Left hindlimb (tissue), 1 donor: ENCODE measurements around the gene KCNH4.
"Not testable (repeated sequence)": the region's sequence is repeated elsewhere in the genome, so short reads cannot be mapped to it uniquely, and the experiment has no call there.

Experiments
- DNase-seq: peaks from one replicate; pipeline ENCODE4 v3.0.0-alpha.2; 2018

KCNH4 gene

DNA sequence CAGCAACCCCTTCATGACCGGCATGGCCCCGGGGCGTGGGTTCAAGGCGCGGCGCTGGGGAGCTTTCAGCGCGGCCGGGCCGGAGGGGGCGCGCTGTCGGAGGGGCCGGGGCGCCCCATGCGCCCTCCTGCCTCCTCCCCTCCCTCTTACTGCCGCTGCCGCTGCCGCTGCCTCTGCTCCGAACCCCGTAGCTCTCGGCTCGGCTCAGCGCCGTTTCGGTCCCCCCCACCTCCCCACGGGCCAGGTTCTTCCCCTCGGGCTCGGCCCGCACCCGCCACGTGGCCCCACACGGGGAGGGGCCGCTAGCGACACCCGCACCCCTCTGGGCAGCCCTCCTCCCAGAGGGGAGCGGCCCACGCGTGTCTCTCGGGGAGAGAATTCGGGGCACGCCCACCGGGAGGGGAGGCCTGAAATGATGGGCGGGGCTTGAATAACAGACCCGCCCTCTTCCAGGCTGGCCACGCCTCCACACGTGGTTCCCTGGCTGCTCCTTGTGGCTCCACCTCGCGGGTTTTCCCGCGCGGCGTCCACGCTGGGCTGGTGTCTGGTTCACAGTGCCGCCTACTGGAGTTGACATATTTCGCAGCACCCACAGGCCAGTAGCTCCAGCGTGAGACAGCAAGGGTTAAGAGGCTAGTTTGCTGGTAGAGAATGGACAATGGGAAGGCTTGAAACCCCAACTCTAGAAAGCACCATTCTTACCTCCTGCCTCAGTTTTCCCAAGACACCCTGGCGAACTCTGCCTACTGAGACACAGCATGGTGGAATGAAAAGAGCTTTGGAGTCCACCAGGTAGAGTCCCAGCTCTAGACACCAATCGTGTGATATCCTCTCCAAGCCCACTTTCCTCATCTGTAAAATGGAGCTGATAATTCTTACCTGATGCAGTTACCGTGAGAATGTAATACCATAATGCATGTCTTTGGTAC, at the start of gene KCNH4:
Gene KCNH4, minus strand, starts transcription at position 221 of the 929 bp plus-strand sequence. Its CDS starts 197 bp downstream, at position 24.
- peak; percentile 64 for DNase-seq

DNA sequence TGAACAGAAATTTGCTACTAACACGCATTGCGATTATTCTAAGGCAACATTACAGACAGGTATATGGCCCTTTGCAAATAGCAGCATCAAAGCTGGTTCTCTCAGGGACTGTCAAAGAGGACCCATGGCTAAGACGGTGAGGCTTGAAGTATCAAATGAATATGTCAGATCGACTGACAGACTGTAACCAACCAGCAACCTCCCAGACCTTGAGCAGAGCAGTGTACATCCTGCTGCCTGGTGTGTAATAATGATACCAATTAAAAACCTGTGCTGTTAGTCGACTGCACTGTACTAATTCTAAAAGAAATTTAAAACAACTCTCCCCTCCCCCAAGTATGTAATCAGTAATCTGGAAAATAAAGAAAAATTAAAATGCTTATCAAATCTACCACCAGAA, 49.3 kb upstream of the KCNH4 start:
- DNase-seq, result no peak

DNA sequence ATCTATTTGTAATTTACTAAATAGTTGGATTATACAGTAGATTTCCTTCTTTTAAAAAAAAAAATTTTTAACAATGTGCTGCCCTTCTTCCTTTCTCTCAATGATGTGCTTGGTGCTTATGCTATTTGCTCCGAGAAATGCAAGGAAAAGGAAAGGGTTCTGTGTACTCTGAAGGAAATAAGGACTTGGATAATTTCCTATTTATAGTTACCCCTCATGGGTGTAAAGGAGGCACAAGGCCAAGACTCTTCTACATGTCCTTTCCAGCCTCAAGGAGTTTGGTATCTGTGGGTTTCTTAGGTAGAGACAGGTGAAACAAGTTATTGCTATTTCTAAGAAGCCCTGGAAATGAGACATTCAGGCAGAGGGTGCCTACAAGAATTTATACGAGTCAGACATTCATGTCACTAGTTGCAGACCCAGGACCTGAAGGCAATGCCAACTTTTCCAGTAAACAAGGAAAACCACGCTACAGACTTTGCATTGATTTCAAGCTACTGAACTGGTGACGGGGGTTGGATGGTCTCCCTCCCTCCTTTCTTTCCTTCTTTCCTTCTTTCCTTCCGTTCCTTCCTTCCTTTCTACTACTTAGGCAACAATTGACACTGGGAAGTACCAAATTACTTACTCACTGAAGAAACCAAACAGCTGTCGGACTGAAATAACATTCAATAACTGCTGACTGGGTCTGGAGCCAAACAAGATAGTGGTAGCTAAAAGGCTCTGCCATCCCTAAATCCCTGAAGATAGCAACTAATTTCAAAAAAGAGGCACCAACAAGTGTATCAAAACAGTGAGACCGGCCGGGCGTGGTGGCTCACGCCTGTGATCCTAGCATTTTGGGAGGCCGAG, 47.1 kb upstream of the KCNH4 start:
- no peak for DNase-seq

DNA sequence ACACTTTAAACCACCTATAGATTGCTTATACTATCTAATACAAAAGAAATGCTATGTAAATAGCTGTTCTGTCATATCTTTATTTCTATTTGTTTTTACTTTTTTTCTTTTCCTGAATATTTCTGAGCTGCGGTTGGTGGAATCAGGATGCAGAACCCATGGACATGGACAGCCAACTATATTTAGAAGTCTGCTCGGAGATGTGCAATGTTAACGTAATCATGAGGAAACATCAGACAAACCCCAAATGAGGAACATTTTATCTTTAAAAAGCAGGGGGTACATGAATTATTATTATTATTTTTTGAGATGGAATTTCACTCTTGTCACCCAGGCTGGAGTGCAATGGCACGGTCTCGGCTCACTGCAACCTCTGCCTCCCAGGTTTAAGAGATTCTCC, 44.7 kb upstream of the KCNH4 start:
- no peak for DNase-seq

DNA sequence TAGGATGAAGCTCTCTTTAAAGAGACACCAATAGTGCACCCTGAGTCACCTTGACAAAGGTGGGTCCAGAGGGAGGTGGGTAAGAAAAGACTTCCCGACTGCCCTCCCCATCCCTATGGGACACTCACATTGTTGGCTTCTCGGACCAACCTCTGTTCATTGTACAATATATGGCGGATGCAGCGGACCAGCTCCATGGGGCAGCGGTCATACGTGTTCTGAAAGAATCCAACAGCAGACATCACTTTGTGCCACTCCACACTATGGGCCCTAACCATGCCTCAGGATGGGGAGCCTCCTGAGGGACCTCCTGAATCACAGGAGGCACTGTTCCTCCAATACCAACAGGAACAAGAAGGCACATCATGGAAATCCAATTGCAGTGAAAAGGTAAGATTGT, 43.7 kb upstream of the KCNH4 start:
- no peak for DNase-seq

DNA sequence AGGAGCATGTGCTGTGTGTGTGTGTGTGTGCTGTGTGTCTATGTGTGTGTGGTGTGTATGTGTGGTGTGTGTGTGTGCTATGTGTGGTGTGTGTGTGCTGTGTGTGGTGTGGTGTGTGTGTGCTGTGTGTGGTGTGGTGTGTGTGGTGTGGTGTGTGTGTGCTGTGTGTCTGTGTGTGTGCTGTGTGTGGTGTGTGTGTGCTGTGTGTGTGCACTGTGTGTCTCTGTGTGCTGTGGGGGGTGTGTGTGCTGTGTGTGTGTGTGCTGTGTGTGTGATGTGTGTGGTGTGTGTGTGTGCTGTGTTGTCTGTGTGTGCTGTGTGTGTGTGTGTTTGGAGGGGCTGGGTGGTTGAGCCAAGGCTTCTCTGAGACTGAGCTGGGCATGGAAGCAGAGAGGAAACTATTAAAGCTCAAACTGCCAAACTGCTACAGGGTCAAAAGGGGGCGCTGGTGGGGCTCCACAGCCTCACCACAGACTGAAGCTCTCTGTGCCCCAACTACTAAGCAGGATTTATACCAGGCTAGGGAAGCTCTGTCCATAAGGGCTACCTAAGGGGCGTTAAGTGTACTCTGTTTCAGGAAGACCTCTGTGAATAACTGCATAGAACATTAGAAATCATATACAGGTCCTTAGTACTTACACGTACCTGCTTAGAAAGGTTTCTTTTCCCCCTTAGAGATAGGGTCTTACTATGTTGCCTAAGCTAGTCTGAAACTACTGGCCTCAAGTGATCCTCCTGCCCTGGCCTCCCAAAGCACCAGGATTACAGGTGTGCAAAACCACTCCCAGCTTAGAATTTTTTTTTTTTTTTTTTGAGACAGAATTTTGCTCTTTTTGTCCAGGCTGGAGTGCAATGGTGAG, 41.2 kb upstream of the KCNH4 start:
- no peak for DNase-seq

DNA sequence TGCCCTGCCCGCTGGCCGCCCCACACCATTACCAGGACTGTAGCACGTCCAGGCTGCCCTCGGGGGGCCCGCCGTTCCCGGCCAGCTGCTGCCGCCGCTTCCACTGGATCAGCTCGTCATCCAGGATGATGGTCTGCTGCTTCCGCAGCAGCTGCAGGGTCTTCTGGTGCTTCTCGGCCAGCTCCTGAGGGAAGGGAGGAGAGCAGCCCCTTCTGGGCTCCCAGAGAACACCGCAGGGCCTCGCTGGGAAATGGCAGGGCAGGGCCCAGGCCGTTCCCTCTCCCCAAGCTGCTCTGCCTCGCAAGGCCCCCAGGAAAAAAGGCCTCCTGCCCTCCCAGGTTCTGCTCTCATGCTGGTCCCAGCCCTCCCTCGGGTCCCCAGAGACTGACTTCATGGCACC, 38.3 kb upstream of the KCNH4 start:
- DNase-seq, result not testable (repeated sequence)

DNA sequence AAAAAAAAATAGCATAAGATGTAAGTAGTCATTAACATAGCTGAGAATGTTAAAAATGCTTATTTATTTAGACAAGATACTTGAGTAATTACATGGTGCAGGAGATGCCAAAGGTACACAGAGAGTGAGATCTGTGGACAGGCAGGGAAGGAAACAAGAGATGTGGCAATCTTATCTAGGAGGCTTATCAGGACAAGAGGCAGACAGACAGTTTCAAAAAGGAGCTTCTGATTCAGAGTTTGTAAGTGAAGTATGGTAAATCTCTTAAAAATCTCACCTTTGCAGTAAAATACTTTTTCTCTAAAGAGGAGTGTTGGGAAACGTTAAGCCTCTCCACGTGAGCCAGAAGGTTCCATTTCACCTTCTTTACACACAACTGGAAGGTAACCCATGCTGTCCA, 33.2 kb upstream of the KCNH4 start:
- no peak for DNase-seq

DNA sequence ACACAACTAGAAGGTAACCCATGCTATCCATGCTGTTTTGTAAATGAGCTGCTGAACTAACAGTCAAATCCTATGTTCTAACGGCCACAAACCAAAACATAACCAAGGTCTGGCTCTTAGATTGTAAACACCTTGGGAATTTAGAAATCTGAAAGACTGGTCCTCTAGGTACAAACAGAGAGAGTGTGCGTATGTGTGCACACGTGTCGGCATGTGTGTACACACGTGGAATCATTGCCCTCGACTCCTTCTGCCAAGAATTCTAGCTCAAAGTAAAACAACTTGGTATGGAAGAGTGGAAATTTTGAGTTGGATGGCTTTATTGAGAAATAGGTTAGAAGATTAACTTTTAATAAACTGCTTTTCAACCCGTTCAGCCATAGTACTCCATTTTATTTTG, 31.4 kb upstream of the KCNH4 start:
- no peak for DNase-seq

DNA sequence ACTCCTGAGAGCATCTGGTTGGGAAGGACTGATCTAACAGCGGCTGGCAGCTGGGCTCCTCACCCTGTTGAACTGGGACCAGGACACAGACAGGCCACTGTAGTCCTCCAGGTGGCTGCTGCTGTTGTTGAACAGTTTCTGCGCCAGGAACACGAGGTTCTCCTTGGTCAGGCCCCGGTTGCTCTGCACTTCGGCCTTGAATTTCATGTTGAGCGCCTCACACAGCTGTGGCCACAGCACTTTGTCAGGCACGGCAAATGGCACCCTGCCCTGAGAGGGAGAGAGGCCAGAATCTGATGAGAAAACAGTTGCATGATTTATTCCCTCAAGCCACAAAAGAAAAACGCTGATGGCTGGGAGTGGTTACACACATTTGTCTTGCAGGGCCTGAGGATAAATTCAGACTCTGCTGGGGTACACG, 31.0 kb upstream of the KCNH4 start:
- peak; percentile 73 for DNase-seq

DNA sequence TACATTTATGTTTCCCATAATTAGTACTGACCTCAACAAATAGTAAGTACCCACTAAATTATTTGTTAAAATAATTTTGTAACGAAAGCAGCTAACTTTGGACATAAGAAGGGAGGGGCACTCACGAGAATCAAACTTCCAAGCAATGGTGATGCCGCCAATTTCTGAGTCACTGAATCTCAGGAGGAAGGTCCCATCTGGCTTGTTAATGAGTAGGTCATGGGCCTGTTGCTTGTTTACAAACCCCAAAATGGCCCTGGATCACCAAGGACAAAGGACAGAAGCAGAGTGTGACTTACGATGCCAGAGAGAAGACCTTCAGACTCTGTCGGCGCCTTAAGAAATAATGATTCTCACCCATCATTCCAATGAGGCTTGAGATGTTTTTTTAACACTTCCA, 29.1 kb upstream of the KCNH4 start:
- no peak for DNase-seq

DNA sequence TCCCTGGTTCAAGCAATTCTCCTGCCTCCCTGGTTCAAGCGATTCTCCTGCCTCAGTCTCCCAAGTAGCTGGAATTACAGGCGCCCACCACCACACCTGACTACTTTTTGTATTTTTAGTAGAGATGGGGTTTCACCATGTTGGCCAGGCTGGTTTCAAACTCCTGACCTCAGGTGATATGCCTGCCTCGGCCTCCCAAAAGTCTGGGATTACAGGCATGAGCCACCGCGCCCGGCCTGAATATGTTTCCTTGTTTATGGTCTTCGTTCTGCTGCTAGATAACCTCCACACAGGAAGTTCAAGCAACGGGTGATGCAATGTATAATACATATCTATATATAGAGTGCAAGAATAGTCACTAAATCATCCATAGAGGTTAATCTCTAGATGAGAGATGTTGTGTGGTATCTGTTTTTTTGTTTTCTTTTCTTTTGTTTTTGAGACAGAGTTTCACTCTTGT, 25.2 kb upstream of the KCNH4 start:
- DNase-seq, result not testable (repeated sequence)

DNA sequence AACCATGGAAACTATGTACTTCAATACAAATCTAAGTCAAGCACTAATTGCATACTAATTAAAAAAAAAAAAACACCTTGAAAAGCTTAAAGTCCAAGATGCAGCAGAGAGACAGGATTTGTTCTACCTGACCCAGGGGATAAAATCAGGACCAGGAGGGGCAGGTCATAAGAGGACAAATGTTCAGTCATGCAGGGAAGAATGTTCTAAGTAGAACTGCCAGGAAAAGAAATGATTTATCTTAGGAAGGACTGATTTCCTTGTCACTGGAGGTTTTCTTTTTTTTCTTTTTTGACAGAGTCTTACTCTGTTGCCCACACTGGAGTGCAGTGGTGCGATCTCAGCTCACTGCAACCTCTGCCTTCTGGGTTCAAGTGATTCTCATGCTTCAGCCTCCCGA, 22.4 kb upstream of the KCNH4 start:
- DNase-seq, result no peak

DNA sequence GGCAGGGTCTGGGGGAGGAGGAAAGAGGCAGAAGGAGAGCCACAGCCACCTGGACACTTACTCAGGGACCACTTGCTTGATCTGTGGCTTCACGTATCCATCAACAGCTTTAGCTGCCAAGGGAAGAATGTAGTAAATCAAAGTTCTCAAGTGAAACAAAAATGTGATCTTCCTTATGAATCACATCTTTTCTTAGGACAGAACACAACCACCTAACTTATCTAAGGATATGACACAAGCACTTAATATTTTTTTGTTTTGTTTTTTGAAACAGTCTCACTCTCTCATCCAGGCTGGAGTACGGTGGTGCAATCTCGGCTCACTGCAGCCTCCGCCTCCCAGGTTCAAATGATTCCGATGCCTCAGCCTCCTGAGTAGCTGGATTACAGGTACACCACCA, 21.8 kb upstream of the KCNH4 start:
- DNase-seq, result no peak

DNA sequence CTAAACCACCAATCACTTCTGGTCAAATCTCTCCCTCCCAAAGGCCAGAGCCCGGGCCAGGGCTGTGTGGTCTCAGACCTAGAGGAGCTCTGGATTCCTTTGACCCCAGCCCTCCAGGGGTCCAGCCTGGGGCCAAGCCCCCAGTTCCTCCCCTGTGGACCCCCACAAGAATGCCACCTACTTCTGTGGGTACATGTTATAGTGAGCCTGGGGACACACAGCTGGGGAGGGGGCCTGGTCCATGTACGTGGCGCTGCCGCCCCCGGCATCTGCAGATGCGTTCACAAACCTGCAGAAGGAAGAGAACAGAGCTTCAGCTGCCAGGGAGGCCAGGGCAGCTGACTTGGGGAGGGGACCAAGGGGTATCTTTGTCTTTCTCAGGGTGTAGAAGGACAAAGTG, 21.2 kb upstream of the KCNH4 start:
- no peak for DNase-seq

DNA sequence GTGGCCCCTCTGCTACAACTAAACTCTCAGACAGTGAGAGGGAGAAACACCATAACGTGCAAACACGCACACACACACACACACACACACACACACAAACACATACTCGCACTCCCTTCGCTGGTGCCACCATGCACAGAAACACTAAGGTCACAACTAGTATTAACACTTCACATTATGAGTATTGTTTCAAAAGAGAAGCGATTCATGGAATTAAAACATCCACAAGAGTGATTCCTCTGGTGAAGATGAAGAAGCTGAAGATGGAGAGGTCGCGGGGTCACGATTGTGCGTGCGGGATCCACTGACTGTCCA, 20.5 kb upstream of the KCNH4 start:
- no peak for DNase-seq

DNA sequence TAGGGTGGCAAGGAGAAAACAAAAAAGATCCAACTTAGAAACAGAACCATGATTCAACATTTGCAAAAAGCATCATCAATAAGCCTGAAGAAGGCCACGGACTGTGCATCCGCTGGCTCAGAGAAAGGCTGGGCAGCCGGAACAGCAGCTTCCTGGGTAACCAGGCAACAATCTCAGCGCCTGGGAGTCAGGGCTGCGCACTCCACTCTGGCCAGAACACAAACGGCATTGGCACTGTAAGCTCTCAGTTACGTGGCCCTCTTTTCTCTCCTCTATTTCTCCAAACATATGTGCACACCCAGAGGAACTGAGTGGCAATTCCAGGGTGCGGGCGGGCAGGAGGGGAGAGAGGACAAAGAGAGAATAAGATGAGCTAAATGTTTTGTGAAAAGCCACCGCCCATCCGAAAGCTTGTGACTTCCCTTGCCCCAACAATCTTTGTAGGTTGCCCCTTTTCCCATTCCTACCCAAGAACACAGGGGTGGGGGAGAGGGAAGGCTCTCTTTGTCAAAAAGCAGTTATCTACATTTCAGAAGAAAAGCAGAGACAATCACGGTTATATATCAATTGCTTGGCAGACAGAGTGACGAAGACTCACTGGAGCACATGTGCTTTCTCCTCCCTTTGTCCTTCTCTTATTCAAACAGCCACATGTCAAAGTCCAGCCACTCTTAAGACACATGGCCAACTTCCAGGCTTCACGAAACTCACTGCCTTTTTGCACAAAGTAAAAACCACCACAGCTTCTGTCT, 19.9 kb upstream of the KCNH4 start:
- DNase-seq, result no peak

DNA sequence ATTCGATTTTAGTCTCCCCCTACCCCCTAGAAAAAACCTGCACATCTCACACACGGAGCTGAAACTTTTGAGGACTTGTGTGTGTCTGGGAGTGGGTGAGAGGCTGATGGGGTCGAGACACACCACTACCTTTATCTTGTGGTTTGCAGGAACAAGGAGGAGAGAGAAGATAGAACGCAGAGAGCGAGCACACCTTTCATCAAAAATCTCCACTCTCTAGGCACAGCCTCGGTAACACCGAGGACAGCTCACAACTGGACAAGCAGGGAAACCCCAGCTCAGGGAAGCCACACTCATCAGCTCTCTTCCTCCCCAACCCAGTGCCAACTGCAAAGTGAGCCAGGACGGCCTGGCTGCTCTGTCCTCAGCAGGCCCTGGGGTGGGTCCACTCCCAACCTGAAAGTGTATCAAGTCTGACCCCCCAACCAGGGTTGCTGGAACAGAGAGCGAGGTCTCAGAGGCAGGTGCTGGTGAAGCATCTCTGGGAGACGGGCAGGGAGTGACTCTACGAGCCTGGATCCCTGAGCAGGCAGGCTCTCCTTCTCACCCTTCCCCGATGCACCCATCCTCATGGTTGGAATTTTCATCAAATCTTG, 18.6 kb upstream of the KCNH4 start:
- no peak for DNase-seq

DNA sequence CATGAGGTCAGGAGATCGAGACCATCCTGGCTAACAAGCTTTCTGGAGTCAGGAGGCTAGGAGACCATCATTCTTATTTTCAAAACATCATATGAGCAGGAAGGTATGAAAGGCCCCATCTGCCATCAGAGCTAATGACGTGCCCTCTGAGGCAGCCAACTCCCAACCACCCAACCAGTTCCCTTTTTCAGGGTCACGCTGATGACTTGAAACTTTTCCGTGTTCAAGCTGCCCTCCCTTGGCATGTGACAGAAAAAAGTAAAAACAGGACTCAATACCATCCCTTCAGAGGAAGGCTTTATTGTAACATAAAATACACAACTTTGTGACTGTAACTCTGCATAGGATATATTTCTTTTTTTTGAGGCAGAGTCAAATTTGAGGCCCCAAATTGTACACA, 18.0 kb upstream of the KCNH4 start:
- DNase-seq, result no peak

DNA sequence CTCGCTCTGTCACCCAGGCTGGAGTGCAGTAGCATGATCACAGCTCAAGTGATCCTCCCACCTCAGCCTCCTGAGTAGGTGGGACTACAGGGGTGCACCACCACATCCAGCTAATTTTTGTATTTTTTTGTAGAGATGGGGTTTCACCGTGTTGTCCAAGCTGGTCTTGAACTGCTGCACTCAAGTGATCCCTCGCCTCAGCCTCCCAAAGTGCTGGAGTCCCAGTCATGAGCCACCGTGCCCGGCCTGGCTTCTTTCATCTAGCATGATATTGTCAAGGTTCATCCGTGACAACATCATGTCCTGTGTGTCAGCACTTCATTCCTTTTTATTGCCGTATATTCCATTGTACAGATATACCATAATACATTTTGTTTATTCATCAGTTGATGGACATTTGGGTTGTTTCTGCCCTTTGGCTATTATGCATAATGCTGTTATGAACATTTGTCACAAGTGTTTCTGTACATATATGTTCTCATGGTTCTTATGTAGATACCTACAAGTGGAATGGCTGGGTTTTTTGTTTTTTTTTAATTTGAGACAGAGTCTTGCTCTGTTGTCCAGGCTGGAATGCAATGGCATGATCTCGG, 16.7 kb upstream of the KCNH4 start:
- DNase-seq, result no peak
